HEK293 (cell line): ENCODE measurements around the gene HS3ST6.

Experiments
- CTCF ChIA-PET: fragments of 350-600 bp; formaldehyde crosslinking; extraction: SDS; loops from one replicate; lab custom pipeline; 2021; ENCODE audit warnings: antibody characterized with exemption; lab: Yijun Ruan, JAX
- POLR2A ChIA-PET: fragments of 300-600 bp; formaldehyde crosslinking; extraction: SDS; loops from one replicate; lab custom pipeline; 2020; ENCODE audit warnings: antibody characterized with exemption, inconsistent platforms; lab: Yijun Ruan, JAX
- H3K27ac ChIP-seq: fragments of 200-500 bp; sonication (Bioruptor generic); 2 replicates; pipeline ENCODE4 v1.5.1; 2014; ENCODE audit warnings: low read depth, low read length, control low read depth, inconsistent platforms; ENCODE audit errors: extremely low read depth
- H3K36me3 ChIP-seq, 2 experiments: fragments of 200-500 bp in 1 of 2; sonication (Bioruptor generic) in 1 of 2; 1 replicate in 1 of 2; 2 replicates in 1 of 2; pipeline ENCODE4 v1.5.1; 2014 to 2017; ENCODE audit warnings: inconsistent platforms in 2 of 2, low read length in 2 of 2; ENCODE audit not compliant: control insufficient read depth in 2 of 2, insufficient read depth in 1 of 2
- H3K4me1 ChIP-seq: fragments of 200-500 bp; sonication (Bioruptor generic); 2 replicates; pipeline ENCODE4 v1.5.1; 2014; ENCODE audit warnings: mild to moderate bottlenecking, low read length, inconsistent platforms; ENCODE audit not compliant: control insufficient read depth, insufficient read depth
- H3K4me3 ChIP-seq: 2 replicates; pipeline ENCODE4 v1.5.1; 2011; ENCODE audit warnings: low read depth, mild to moderate bottlenecking, control low read depth, low read length, moderate library complexity
- H3K9me3 ChIP-seq: fragments of 200-500 bp; sonication (Bioruptor generic); 2 replicates; pipeline ENCODE4 v1.5.1; 2014; ENCODE audit warnings: low read depth, low read length, inconsistent platforms; ENCODE audit not compliant: control insufficient read depth, insufficient read depth
- BCL11B ChIP-seq: fragments of 450-650 bp; formaldehyde crosslinking; IDR thresholded peaks from 2 replicates; pipeline ENCODE4 v1.5.1; 2016; ENCODE audit warnings: low read depth, missing biosample characterization, missing genetic modification characterization
- GLI4 ChIP-seq: fragments of 450-650 bp; formaldehyde crosslinking; IDR thresholded peaks from 2 replicates; pipeline ENCODE4 v1.5.1; 2016; ENCODE audit warnings: missing biosample characterization, missing genetic modification characterization
- KLF1 ChIP-seq: fragments of 450-650 bp; formaldehyde crosslinking; IDR thresholded peaks from 2 replicates; pipeline ENCODE4 v1.5.1; 2016; ENCODE audit warnings: missing biosample characterization, missing genetic modification characterization
- KLF17 ChIP-seq: fragments of 450-650 bp; formaldehyde crosslinking; IDR thresholded peaks from 2 replicates; pipeline ENCODE4 v1.5.1; 2016; ENCODE audit warnings: missing biosample characterization, missing genetic modification characterization
- SP2 ChIP-seq: fragments of 450-650 bp; formaldehyde crosslinking; IDR thresholded peaks from 2 replicates; pipeline ENCODE4 v1.5.1; 2016; ENCODE audit warnings: missing biosample characterization, missing genetic modification characterization
- WT1 ChIP-seq: fragments of 450-650 bp; formaldehyde crosslinking; IDR thresholded peaks from 2 replicates; pipeline ENCODE4 v1.5.1; 2016; ENCODE audit warnings: missing biosample characterization, missing genetic modification characterization
- ZFP69B ChIP-seq: fragments of 450-650 bp; formaldehyde crosslinking; IDR thresholded peaks from 2 replicates; pipeline ENCODE4 v1.5.1; 2016; ENCODE audit warnings: missing biosample characterization, missing genetic modification characterization
- ZNF140 ChIP-seq: fragments of 450-650 bp; formaldehyde crosslinking; IDR thresholded peaks from 2 replicates; pipeline ENCODE4 v1.5.1; 2016; ENCODE audit warnings: missing biosample characterization, missing genetic modification characterization
- ZNF148 ChIP-seq: fragments of 450-650 bp; formaldehyde crosslinking; IDR thresholded peaks from 2 replicates; pipeline ENCODE4 v1.5.0; 2017; ENCODE audit warnings: missing biosample characterization, missing genetic modification characterization, borderline replicate concordance
- ZNF23 ChIP-seq: fragments of 450-650 bp; formaldehyde crosslinking; IDR thresholded peaks from 2 replicates; pipeline ENCODE4 v1.5.1; 2016; ENCODE audit warnings: missing biosample characterization, missing genetic modification characterization, borderline replicate concordance
- ZNF24 ChIP-seq: fragments of 450-650 bp; formaldehyde crosslinking; IDR thresholded peaks from 2 replicates; pipeline ENCODE4 v1.5.1; 2016; ENCODE audit warnings: missing biosample characterization, missing genetic modification characterization
- ZNF292 ChIP-seq: fragments of 450-650 bp; formaldehyde crosslinking; IDR thresholded peaks from 2 replicates; pipeline ENCODE4 v1.5.1; 2016; ENCODE audit warnings: low read depth, missing biosample characterization, missing genetic modification characterization, borderline replicate concordance
- ZNF362 ChIP-seq: fragments of 450-650 bp; formaldehyde crosslinking; IDR thresholded peaks from 2 replicates; pipeline ENCODE4 v1.5.1; 2016; ENCODE audit warnings: missing biosample characterization, missing genetic modification characterization
- ZNF391 ChIP-seq: fragments of 450-650 bp; formaldehyde crosslinking; IDR thresholded peaks from 2 replicates; pipeline ENCODE4 v1.5.1; 2016; ENCODE audit warnings: low read depth, missing biosample characterization, missing genetic modification characterization, borderline replicate concordance
- ZNF394 ChIP-seq: fragments of 450-650 bp; formaldehyde crosslinking; IDR thresholded peaks from 2 replicates; pipeline ENCODE4 v1.5.1; 2016; ENCODE audit warnings: missing biosample characterization, missing genetic modification characterization, mild to moderate bottlenecking, moderate library complexity, borderline replicate concordance
- ZNF449 ChIP-seq: fragments of 450-650 bp; formaldehyde crosslinking; IDR thresholded peaks from 2 replicates; pipeline ENCODE4 v1.5.1; 2017; ENCODE audit warnings: missing biosample characterization, mild to moderate bottlenecking, missing genetic modification characterization, moderate library complexity
- ZNF600 ChIP-seq: fragments of 450-650 bp; formaldehyde crosslinking; IDR thresholded peaks from 2 replicates; pipeline ENCODE4 v1.5.1; 2016; ENCODE audit warnings: missing biosample characterization, missing genetic modification characterization
- ZNF624 ChIP-seq: fragments of 450-650 bp; formaldehyde crosslinking; IDR thresholded peaks from 2 replicates; pipeline ENCODE4 v1.5.1; 2017; ENCODE audit warnings: missing biosample characterization, missing genetic modification characterization
- ZNF747 ChIP-seq: fragments of 450-650 bp; formaldehyde crosslinking; IDR thresholded peaks from 2 replicates; pipeline ENCODE4 v1.5.1; 2016; ENCODE audit warnings: missing biosample characterization, missing genetic modification characterization
- ZNF791 ChIP-seq: fragments of 450-650 bp; formaldehyde crosslinking; IDR thresholded peaks from 2 replicates; pipeline ENCODE4 v1.5.1; 2016; ENCODE audit warnings: missing biosample characterization, missing genetic modification characterization
- ZNF792 ChIP-seq: fragments of 450-650 bp; formaldehyde crosslinking; IDR thresholded peaks from 2 replicates; pipeline ENCODE4 v1.5.1; 2016; ENCODE audit warnings: missing biosample characterization, missing genetic modification characterization
- ZNF830 ChIP-seq: fragments of 450-650 bp; IDR thresholded peaks from 2 replicates; pipeline ENCODE4 v1.5.0; 2018; ENCODE audit warnings: missing biosample characterization, missing genetic modification characterization, low read depth, mild to moderate bottlenecking, moderate library complexity
- TF ChIP-seq, protein P1 (sequence below): fragments of 450-650 bp; formaldehyde crosslinking; IDR thresholded peaks from 2 replicates; pipeline ENCODE4 v1.5.1; 2017; ENCODE audit warnings: missing biosample characterization, missing genetic modification characterization
- TF ChIP-seq, protein P2 (sequence below): fragments of 450-650 bp; formaldehyde crosslinking; IDR thresholded peaks from 2 replicates; pipeline ENCODE4 v1.5.1; 2016; ENCODE audit warnings: missing biosample characterization, missing genetic modification characterization
- TF ChIP-seq, protein P3 (sequence below): fragments of 450-650 bp; formaldehyde crosslinking; IDR thresholded peaks from 2 replicates; pipeline ENCODE4 v1.5.1; 2016; ENCODE audit warnings: missing biosample characterization, missing genetic modification characterization

Gene HS3ST6

GRCh38 chr16:1877804-1878203 lies 40.4 kb downstream of the HS3ST6 start (continued):
- TF ChIP-seq, protein P1, sequence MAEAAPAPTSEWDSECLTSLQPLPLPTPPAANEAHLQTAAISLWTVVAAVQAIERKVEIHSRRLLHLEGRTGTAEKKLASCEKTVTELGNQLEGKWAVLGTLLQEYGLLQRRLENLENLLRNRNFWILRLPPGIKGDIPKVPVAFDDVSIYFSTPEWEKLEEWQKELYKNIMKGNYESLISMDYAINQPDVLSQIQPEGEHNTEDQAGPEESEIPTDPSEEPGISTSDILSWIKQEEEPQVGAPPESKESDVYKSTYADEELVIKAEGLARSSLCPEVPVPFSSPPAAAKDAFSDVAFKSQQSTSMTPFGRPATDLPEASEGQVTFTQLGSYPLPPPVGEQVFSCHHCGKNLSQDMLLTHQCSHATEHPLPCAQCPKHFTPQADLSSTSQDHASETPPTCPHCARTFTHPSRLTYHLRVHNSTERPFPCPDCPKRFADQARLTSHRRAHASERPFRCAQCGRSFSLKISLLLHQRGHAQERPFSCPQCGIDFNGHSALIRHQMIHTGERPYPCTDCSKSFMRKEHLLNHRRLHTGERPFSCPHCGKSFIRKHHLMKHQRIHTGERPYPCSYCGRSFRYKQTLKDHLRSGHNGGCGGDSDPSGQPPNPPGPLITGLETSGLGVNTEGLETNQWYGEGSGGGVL (tag by site-specific recombination): no peak
- TF ChIP-seq ZNF148 (tag by site-specific recombination) (no peak), ZNF140 (tag by site-specific recombination) (no peak), ZNF791 (tag by site-specific recombination) (no peak), KLF1 (tag by site-specific recombination) (peak; percentile 98), WT1 (tag by site-specific recombination) (0 out of 2 replicates have a peak, but pooled peaks have one; percentile 43), ZNF292 (tag by site-specific recombination) (no peak), ZNF23 (tag by site-specific recombination) (no peak), KLF17 (tag by site-specific recombination) (peak; percentile 72; the same call in 1 of the 2 replicates), ZNF600 (tag by site-specific recombination) (peak; percentile 36; the same call in 1 of the 2 replicates), GLI4 (no peak)
- TF ChIP-seq, protein P2, sequence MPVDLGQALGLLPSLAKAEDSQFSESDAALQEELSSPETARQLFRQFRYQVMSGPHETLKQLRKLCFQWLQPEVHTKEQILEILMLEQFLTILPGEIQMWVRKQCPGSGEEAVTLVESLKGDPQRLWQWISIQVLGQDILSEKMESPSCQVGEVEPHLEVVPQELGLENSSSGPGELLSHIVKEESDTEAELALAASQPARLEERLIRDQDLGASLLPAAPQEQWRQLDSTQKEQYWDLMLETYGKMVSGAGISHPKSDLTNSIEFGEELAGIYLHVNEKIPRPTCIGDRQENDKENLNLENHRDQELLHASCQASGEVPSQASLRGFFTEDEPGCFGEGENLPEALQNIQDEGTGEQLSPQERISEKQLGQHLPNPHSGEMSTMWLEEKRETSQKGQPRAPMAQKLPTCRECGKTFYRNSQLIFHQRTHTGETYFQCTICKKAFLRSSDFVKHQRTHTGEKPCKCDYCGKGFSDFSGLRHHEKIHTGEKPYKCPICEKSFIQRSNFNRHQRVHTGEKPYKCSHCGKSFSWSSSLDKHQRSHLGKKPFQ (tag by site-specific recombination): no peak

- Histone ChIP-seq H3K4me1 (no peaks in the 10 kb centered on the region), H3K4me3 (no peak overlapping the region), H3K9me3 (no peaks in the 10 kb centered on the region), H3K27ac (no peak overlapping the region), H3K36me3 (no peaks in the 10 kb centered on the region)
- ChIA-PET CTCF (interaction anchor here (0.5 to 2.3 kb wide), 4 partner anchors 11 to 514 kb away, joined by 3 to 9 read pairs (median 4); no protein-coding TSS in a partner anchor), POLR2A (no interaction called here)
- TF ChIP-seq ZNF624 (tag by site-specific recombination) (no peak), ZNF747 (tag by site-specific recombination) (no peak), ZFP69B (tag by site-specific recombination) (no peak), ZNF391 (tag by site-specific recombination) (no peak), ZNF792 (tag by site-specific recombination) (no peak), ZNF24 (tag by site-specific recombination) (no peak), BCL11B (tag by site-specific recombination) (no peak), ZNF449 (tag by site-specific recombination) (no peak), ZNF394 (tag by site-specific recombination) (no peak), ZNF830 (tag by site-specific recombination) (no peak), SP2 (tag by site-specific recombination) (no peak), ZNF362 (tag by site-specific recombination) (no peak)
- TF ChIP-seq, protein P3, sequence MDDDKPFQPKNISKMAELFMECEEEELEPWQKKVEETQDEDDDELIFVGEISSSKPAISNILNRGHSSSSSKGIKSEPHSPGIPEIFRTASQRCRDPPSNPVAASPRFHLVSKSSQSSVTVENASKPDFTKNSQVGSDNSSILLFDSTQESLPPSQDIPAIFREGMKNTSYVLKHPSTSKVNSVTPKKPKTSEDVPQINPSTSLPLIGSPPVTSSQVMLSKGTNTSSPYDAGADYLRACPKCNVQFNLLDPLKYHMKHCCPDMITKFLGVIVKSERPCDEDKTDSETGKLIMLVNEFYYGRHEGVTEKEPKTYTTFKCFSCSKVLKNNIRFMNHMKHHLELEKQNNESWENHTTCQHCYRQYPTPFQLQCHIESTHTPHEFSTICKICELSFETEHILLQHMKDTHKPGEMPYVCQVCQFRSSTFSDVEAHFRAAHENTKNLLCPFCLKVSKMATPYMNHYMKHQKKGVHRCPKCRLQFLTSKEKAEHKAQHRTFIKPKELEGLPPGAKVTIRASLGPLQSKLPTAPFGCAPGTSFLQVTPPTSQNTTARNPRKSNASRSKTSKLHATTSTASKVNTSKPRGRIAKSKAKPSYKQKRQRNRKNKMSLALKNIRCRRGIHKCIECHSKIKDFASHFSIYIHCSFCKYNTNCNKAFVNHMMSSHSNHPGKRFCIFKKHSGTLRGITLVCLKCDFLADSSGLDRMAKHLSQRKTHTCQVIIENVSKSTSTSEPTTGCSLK (tag by site-specific recombination): no peak
Measured at GRCh38 chr16:1877089-1877488, 41.1 kb downstream of the HS3ST6 start.
